Measurements from ENCODE around the gene HEATR5A.
"Not testable (repeated sequence)": the region's sequence is repeated elsewhere in the genome, so short reads cannot be mapped to it uniquely, and the experiment has no call there.

HEATR5A gene

DNA sequence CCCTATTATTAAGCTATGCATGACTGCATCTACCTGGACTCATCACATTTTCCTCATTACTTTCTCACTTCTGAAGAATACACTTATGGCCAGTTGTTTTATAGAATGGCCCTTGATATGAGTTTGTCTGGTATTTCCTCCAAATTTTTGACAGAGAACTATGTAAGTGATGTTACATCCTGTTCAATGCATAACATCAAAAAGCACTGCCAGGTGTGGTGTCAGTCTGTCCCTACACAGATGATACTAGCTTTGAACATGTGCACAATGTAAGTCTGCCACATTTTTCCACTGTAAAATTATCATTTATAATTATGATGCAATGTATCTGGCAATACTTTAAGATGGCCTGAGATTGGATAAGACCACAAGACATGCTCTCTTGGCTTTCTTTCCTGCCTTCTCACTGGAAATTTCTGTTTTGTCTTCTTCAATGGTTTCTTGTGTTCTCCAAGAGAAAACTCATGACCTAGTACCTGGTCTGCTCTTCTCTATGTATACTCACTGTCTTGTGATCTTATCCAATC lies 28.3 kb downstream of the HEATR5A start:
- no peak for FAIRE-seq
- DNase-seq (ENCODE audit: insufficient read length, low spot score) = no peak

DNA sequence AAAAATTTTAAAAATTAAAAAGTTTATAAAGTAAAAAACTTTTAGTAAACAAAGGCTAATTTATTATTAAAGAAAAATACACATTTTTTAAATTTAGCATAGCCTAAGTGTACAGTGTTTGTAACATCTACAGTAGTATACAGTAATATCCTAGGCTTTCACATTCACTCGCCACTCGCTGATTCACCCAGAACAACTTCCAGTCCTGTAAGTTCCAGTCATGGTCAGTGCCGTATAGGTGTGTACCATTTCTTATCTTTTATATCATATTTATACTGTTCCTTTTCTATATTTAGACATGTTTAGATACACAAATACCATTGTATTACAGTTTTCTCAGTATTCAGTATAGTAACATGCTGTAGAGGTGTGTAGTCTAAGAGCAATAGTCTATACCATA lies 28.9 kb downstream of the HEATR5A start:
- DNase-seq (ENCODE audit: insufficient read length, low spot score) = no peak
- no peak for FAIRE-seq

DNA sequence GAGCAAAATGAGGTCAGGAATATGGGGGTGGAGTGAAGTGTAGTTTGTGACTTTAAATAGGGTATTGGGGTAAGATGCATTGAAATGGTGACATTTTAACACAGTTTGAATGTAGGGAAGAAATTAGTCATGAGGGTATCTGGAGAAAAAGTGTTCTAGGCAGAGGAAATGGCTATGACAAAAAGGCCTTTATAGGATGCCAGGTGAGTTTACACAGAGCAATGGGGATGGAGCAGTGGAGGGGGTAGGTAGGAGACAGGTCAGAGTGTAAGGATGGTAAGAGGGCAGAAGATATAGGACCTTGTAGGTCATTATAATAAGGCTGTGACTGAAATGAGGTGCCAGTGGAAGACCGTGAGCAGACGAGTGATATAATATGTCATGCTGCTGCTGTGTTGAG lies 30.4 kb downstream of the HEATR5A start:
- peak; percentile 40 for FAIRE-seq
- no peak for DNase-seq (ENCODE audit: insufficient read length, low spot score)

DNA sequence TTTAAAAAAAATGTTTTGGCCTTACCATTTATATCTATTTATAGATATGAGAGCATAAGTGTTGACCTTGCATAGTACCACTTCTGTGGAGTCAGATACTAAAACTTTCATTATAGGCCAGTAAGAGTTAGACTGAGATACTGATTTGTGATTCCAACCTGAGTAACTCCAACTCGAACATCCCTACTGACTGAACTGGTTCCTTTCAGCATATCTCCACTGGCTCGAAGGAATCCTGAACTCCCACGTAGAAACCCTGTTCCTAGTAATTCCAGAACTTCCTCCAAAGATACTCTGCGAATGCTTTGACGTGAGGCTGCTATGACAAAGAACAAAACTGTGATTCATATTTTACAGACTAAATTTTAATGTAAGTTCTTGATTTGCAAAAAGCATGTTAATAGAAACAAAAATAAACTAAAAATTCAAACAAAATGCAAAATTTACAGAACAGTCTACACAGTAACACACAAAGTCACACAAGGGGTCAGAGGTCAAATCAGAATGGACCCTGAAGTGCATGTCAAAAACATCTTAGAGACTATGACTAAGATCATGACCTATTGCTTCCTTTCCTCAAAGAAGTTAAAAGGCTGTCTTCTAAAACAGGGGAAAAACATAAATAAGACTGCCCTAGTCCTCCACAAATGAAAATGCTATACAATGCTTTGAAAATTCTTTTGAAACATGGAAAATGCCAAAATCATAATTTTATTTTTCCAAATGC lies 31.5 kb downstream of the HEATR5A start:
- FAIRE-seq (peak; percentile 57), DNase-seq (ENCODE audit: insufficient read length, low spot score) (no peak)

DNA sequence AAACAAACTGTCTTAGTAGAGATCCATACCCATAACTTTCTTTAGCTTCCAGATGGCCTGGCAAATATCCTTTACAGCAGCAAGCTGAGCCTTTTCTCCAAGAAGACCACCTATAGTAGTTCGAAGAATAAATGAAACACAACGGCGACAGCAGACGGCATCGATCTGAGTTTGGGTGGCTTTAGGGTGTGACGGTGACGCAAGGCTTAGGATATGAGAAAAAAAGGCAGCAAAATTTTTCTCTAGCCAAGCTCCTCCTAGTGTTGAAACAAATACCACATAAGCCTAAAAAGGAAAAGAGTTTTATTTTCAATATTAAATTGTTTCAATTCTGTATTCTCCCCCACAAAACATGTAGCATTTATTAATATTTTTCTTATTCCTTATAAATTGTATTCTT lies 33.3 kb downstream of the HEATR5A start:
- FAIRE-seq (peak; percentile 28), DNase-seq (ENCODE audit: insufficient read length, low spot score) (no peak)

DNA sequence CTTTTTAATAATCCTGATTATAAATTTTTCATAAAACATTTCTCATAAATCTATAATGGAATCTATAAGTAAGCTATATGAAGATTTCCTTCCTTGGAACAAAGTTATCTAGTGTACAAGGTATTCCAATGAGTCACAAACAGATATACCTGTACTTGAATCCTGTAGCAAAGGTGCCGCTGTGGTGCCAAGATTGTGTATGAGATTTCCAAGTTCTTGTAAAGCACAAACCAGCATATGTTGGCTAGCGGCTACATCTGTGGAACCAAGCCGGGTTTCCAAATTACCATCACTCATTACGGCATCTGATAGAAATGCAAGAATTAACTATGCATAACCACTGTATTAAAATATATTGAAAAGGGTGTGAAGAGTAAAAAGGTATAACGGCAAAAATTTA lies 34.1 kb downstream of the HEATR5A start:
- no peak for DNase-seq (ENCODE audit: insufficient read length, low spot score)
- peak; percentile 13 for FAIRE-seq

DNA sequence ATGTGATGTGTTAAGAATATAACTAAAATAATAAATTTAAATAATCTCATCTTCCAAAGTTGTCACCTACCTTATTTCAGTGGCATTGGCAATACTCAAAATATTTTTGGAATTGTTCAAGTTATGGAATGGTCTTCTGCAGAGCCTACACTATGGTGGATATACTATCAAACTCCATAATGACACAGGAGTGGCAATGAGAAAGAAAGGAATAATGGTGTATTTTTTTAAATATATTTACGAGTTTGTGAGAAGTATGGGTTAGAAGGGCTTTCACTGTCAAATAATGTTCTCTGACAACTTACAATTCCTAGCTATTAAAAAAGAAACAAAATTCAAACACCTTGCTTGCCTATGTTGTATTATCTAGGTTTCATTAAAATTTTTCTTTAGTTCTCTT lies 38.1 kb downstream of the HEATR5A start:
- FAIRE-seq (no peak), DNase-seq (ENCODE audit: insufficient read length, low spot score) (no peak)

DNA sequence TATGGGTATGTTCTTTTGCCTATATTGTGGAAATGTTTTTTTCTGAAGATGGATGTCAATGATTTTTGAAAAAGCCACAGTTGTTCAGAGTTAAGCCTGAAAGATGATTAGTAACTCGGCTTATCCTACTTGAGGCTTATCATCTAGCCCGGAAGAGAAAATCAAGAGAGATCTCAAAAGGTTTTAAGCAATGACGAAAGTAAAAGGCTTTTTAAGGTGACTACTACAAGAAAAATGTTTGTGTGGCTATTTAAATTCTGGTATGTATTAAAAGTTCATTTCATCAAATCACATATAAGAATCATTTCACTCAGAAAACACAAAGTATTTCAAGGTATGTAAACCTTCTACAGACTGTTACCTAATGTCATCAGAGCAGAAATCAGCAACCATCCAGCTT lies 40.2 kb downstream of the HEATR5A start:
- no peak for DNase-seq (ENCODE audit: insufficient read length, low spot score)
- FAIRE-seq = no peak

DNA sequence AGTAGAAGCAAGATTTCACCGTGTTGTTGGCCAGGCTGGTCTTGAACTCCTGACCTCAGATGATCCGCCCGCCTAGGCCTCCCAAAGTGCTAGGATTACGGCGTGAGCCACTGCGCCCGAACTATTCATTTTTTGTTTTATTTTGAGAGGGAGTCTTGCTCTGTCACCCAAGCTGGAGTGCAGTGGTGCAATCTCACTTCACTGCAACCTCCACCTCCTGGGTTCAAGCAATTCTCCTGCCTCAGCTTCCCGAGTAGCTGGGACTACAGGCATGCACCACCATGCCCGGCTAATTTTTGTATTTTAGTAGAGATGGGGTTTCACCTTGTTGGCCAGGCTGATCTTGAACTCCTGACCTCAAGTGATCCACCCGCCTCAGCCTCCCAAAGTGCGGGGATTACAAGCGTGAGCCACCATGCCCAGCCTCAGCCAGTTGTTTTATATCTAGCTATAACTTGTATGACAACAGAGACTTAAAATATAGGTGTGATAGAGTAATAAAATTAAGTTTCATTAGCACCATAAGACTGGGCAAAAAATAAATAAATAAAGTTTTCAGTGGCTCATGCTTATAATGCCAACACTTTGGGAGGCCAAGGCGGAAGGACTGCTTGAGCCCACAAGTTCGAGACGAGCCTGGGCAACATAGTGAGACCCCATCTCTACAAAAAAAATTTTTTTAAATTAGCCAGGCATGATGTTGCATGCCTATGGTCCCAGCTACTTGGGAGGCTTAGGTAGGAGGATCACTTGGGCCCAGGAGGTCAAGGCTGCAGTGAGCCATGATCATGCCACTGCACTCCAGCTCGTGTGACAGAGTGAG lies 41.0 kb downstream of the HEATR5A start:
- DNase-seq (ENCODE audit: insufficient read length, low spot score) = not testable (repeated sequence)
- peak; percentile 31 for FAIRE-seq

DNA sequence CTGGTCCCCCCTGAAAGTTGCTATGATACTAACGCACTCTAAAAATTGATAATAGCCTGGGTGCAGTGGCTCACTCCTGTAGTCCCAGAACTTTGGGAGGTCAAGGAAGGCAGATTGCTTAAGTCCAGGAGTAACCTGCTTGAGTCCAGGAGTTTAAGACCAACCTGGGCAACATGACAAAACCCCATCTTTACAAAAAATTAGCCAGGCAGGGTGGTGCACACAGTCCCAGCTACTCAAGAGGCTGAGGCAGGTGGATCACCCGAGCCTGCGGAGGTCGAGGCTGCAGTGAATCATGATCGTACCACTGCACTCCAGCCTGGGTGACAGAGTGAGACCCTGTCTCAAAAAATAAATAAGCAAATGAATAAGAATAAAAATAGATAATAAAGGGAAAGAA lies 42.9 kb downstream of the HEATR5A start:
- DNase-seq (ENCODE audit: insufficient read length, low spot score) = no peak

DNA sequence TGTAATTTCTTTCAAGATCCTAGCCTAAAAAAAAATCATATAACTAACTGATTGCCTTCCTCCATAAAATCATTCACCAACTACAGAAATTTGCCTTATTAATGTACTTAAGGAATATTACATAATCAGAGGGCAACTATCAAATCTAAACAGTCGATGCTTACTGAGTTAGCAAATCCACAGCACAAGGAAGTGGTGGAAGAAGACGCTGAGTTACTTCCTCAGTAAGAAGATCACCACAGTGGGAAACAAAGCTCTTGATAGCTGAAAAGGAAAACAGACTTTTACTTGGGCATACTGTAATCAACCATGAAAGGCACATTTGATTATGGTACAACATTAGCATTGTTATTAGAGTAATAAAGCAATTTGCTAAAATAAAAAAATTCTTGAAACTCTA lies 48.7 kb downstream of the HEATR5A start:
- FAIRE-seq (no peak), DNase-seq (ENCODE audit: insufficient read length, low spot score) (no peak)

More for the DNA sequence above, 42.9 kb downstream of the HEATR5A start:
- no peak for FAIRE-seq

DNA sequence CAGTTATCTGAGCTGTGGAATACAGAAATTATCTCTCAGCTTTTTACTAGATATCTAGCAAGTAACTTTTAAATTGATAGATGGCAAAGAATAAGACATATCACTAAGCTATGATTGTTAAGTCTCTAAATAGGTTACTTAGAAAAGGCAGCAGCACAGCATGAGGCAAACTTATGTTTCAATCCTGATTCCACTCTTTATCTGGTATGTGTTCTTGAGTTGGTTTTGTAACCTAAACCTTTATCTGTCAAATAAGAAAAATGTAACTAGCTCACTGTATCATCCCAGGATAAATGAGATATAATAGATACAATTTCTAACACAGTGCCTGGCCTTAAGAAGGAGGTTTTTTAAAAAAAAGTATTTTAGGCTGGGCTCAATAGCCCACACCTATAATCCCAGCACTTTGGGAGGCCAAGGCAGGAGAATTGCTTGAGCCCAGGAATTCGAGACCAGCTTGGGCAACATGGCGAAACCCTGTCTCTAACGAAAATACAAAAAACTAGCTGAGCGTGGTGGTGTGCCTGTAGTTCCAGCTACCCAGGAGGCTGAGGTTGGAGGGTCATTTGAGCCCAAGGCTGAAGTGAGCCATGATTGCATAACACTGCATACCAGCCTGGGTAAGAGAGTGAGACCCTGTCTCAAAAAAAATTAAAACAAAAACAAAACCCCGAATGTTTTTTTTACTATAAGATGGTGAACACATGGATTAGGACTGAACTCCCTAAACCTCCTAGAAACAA lies 56.8 kb downstream of the HEATR5A start:
- FAIRE-seq (no peak), DNase-seq (ENCODE audit: insufficient read length, low spot score) (no peak)

DNA sequence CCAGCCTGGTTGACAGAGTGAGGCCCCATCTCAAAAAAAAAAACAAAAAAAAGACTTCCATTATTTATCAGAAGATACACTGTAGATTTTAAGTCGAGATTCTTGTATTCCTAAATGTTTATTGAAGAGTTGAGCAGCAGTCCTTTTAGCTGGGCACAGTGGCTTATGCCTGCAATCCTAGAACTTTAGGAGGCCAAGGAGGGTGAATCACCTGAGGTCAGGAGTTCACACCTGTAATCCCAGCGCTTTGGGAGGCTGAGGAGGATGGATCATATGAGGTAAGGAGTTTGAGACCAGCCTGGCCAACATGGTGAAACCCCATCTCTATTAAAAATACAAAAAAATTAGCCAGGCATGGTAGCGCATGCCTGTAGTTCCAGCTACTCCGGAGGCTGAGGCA lies 57.6 kb downstream of the HEATR5A start:
- FAIRE-seq = no peak
- DNase-seq (ENCODE audit: insufficient read length, low spot score) = no peak

DNA sequence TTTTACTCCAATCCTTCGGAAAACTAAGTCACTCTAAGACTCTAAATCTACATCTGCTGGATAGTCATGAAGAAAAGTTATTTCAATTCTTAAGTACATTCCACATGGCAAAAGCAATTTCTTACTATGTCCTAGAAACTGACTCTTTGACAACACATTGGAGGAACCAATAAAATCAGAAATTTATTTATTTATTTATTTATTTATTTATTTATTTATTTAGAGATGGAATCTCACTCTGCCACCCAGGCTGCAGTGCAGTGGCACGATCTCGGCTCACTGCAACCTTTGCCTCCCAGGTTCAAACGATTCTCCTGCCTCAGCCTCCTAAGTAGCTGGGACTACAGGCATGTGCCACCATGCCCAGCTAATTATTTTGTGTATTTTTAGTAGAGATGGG lies 58.6 kb downstream of the HEATR5A start:
- not testable (repeated sequence) for FAIRE-seq; DNase-seq (ENCODE audit: insufficient read length, low spot score)

DNA sequence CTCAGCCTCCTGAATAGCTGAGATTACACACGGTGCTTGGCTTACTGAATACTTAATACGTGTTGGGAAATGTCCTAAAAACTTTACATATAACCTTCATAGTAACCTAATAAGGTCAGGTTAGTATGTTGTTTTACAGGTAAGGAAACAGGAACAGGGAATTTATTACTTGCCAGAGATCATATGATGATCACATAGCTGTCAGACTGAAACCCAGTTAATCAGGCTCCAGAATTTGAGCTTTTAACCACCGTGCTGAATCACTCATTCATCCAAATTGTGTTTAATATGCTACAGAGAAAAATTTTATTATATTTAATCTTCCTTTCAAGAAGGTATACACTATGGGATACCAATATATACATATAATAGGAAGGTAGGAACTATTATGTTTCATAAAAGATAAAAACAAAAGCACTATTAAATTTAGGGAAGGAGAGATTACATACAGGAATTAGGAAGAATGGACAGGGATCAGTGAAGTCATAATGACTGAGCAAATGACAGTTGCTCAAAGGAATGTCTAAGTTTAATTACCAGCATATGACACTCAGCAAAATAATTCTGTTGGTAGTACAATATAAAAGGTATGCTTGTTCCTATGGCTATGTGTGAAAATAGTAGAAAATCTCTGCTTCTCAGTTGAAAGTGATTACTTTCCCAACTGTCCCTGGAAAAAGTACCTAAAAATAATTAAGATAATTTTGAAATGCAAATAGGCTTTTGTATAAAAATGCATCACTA lies 59.3 kb downstream of the HEATR5A start:
- DNase-seq (ENCODE audit: insufficient read length, low spot score) = no peak
- no peak for FAIRE-seq

DNA sequence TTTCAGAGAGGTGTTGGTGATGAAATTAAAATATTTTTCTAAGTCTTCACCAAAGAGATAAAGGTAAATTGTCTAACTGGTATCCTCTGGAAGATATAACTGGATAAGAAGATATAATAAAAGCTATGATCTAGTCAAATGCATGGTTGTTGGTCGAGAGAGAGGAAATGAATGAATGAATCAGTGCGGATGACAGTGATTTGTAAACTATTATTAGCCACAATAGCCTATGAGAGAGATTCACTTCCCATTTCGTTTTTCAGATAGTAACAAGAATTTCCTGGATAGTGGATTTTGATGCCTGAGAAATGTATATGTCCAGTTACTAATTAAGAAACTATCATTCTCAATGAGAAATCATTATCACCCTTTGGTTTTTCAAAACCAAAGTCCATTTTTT lies 63.1 kb downstream of the HEATR5A start:
- no peak for FAIRE-seq
- DNase-seq (ENCODE audit: insufficient read length, low spot score) = no peak

DNA sequence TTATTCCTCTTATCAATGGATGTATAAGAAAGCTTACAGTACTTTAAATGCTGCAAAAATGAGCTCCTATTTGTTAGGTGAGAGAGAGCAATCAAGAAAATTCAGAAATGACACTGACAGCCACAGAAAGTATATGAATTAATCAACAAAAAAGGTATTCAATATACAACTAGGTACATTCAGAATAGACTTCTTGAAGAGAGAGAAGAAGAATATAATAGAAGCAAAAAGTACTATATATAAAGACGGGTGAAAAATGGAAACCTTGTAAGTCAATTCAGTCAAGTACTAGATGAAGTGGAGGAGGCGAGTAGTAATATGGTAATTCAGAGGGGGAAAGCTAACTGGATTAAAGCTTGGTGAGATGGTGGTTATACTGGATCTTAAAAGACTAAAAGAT lies 74.3 kb downstream of the HEATR5A start:
- no peak for DNase-seq (ENCODE audit: insufficient read length, low spot score)

DNA sequence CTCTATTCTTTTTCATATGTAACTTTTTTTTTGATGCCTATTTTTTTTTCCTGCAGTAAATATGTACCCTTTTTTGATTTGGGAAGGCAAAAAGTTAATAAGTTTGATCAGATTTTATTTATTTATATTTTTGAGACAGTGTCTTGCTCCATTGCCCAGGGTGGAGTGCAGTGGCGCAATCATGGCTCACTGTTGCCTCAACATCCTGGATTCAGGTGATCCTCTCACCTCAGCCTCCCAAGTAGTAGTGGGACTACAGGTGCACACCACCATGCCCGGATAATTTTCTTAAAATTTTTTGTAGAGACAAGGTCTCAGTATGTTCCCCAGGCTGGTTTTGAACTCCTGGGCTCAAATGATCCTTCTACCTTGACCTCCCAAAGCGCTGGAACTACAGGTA lies 79.1 kb downstream of the HEATR5A start:
- no peak for FAIRE-seq

More for the DNA sequence above, 74.3 kb downstream of the HEATR5A start:
- no peak for FAIRE-seq

DNA sequence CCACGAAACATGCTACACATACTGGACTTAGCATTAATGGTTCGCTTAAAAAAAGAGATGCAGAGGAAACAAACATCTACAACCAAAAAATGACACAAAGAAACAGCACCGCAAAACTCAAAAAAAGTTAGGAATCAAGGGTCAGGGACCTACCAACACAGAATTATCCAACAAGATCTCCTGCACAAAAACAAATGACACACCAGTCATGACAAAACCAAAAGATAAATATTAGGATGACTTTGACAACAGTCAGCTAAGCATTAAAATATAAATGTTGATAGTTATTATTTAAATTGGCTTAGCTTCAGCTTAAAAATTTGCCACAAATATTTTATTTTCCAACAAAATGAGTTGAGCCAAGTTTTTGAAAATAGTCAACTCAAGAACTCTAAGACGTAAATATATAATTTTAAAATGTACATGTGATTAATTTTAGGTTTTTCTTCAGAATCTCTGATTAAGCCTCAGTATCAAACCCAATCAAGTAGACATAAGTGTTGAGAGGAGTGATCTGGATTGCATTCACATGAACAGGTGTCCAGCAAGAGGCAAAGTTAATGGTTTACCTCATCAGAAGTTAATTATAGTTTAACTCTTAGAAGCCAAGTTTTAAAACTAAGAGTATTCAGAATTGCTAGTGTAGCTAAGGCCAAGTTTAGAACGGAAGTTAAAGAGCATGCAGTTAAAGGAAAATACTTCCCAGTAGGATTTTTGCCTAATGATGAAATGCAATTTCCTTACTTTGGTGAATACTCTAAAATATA lies 79.9 kb downstream of the HEATR5A start:
- DNase-seq (ENCODE audit: insufficient read length, low spot score) (no peak), FAIRE-seq (no peak)

More for the DNA sequence above, 79.1 kb downstream of the HEATR5A start:
- DNase-seq (ENCODE audit: insufficient read length, low spot score) = no peak

DNA sequence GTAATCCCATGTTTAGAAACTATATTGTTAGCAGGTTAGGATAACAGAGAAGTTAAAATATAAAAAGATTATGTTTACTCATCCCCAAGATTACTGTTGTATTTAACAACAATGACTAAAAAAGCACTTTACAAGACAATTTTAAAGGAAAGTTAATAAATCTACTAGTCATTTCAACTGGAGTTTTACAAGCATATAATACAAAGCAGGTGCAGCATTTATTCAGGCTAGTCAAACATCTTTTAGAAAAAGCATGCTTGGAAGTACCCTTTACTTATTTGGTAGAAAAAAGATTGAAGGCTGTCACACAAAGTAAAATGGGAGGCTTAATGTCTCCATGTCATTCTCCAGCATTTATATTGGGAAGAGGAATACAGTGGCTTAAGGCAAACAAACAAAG lies 80.6 kb downstream of the HEATR5A start:
- DNase-seq (ENCODE audit: insufficient read length, low spot score) = no peak
- no peak for FAIRE-seq
